GM12891 (cell line): ENCODE results near the gene SELENOV.
A peak's percentile ranks its signal among the peaks of the same experiment; 100 is the strongest.

ENCODE experiments used
- DNase-seq: peaks from one replicate; pipeline ENCODE4 v3.0.0; 2011; ENCODE audit warnings: low spot score; ENCODE audit not compliant: insufficient read length
- FAIRE-seq: peaks from 2 replicates; lab custom pipeline; 2011; peaks lifted over from hg19 to GRCh38; lab: Jason Lieb, UNC
- PAX5 ChIP-seq: IDR thresholded peaks from 2 replicates; pipeline ENCODE4 v1.6.1; 2011; ENCODE audit warnings: low read length, moderate library complexity, mild to moderate bottlenecking; ENCODE audit not compliant: insufficient read depth, severe bottlenecking
- POLR2A ChIP-seq: IDR thresholded peaks from 2 replicates; pipeline ENCODE4 v1.6.1; 2011; ENCODE audit warnings: low read depth, low read length, control low read depth
- POLR2AphosphoS5 ChIP-seq: IDR thresholded peaks from 2 replicates; pipeline ENCODE4 v1.6.1; 2011; ENCODE audit warnings: low read depth, low read length, control low read depth
- POU2F2 ChIP-seq: IDR thresholded peaks from 2 replicates; pipeline ENCODE4 v1.6.1; 2011; ENCODE audit warnings: low read depth, mild to moderate bottlenecking, control low read depth, low read length, moderate library complexity
- SPI1 ChIP-seq: IDR thresholded peaks from 2 replicates; pipeline ENCODE4 v1.6.1; 2011; ENCODE audit warnings: low read depth, low read length, control low read depth
- TAF1 ChIP-seq: IDR thresholded peaks from 2 replicates; pipeline ENCODE4 v1.6.1; 2011; ENCODE audit warnings: low read depth, low read length, control low read depth

SELENOV gene

DNA sequence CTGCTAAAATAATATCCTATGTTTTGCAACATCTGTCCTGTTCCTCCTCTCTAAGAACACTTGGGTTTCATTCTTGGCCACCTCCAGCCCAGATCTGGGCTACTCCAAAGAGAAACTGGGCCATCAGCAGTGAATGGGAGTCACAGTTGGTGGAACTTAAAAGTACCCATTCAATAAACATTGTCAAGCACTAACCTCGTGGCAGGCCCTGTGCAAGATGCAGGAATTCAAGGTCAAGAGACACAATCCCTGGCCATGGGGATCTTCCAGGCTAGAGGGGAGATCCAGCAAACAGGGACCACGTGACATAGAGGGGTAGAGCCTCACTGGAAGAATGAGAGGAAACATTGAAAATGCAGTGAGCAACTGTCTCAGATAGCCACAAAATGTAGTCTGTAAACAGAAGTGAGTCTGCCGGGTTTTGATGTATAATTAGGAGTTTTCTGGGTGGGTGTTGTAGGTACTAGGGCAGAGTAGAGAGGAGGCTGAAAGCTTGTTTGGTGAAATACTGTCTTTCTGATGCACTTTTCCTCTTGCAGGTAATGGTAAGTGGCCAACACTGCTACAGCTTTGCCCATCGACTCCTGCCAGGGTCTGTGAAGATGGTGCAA, 39.9 kb downstream of the SELENOV start:
- FAIRE-seq (no peak), DNase-seq (no peak)
- no peak for TF ChIP-seq PAX5
- TF ChIP-seq TAF1, result no peak
- TF ChIP-seq POLR2AphosphoS5, result no peak
- no peak for TF ChIP-seq SPI1
- TF ChIP-seq POLR2A, result no peak
- TF ChIP-seq POU2F2, result no peak

DNA sequence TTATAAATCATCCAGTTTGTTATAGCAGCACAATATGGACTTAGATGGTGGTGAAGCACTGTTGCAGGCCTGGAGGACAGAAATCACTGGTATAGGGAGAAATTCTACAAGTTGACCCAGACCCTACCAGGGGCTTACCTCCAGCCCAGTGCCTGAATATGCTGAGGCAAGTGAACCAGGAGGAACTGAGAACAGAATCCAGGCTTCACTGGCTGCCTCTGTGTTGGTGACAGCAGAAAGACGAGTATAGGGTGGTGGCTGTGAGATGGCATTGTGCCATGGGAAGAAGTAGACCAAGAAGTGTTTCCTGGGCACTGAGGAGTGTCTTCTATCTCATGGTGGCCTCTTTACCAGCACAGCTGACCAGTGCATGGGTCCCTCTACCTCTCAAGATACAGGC, 40.9 kb downstream of the SELENOV start:
- TF ChIP-seq PAX5 (no peak), SPI1 (peak; percentile 57; the same call in 1 of the 2 replicates)
- FAIRE-seq (no peak), DNase-seq (no peak)

DNA sequence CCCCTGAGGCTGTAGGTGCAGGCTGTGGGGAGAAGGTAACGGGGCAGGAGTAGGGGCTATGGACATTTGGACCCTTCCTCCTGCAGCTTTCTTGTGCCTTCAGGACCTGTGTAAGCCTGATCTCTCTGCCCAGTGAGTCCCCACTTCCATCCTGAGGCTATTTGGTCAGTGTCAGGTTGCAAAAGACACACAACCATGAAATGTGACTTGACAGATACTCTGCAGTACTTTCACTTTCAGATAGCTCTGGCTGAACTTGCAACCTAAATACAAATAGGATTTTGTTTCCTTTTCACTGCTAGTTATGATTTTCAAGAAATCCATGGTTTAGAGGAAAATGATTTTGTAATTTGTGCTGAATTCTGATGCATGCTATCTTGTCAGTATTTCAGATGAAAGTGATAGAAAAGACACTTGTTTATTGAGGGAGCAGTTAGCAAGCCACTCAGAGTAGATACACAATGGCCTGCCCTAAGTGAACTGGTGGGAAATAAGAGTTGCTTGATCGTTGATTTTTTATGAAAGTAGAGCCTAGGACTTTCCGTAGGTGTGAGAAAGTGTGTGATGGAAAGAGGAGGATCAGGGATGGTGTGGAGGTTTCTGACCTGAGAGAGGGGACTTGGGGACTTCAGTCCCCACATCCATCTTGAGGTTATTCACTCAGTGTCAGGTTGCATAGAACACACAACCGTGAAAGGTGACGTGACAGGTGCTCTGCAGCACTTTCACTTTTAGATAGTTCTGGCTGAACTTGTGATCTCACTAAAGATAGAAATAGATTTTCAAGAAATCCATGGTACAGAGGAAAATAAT, 43.1 kb downstream of the SELENOV start:
- DNase-seq (no peak), FAIRE-seq (peak; percentile 92)

DNA sequence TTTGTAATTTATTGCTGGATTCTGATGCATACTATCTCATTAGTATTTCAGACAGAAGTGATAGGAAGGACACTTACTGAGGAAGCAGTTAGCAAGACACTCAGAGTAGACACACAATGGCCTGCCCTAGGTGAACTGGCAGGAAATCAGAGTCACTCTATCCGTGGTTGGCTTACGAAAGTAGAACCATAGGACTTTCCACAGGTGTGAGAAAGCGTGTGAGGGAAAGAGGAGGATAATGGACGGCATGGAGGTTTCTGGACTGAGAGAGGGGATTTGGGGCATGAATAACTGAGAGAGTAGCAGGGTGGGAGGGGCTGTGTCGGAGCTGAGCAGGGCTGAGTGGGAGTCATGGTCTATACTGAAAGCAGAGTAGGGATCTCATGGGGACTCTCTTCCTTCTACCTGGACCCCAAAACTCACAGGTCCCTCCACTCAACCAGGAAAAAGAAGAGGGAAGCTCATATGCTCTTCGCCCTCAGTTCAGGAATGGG, 43.7 kb downstream of the SELENOV start:
- DNase-seq (no peak), FAIRE-seq (no peak)
- TF ChIP-seq TAF1 (no peak; the same call in 1 of the 2 replicates), PAX5 (no peak), SPI1 (no peak), POLR2AphosphoS5 (no peak), POU2F2 (no peak)

More for the DNA sequence above, 43.1 kb downstream of the SELENOV start:
- TF ChIP-seq POLR2AphosphoS5 (no peak), TAF1 (no peak), POU2F2 (no peak)

DNA sequence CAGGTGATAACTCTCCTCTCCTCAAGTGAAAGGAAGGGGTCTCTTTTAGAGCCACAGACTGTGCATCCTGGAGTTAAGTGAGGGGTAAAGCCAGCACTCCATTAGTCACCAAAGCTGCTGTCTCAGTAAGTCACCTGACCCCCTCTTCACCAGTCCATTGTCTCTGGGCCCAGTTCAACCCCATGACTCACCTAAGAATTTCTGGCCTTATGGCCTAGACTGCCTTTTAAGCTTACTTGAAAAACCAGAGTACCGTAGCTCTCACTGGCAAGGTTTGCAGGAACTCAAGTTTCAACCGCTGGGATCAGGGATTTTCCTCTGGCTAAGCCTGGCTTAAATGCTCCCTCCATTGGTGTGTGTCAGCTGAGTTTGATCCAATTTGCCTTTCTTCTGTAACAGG, 48.5 kb downstream of the SELENOV start:
- DNase-seq (no peak), FAIRE-seq (no peak)
- no peak for TF ChIP-seq PAX5
- no peak for TF ChIP-seq POLR2A

DNA sequence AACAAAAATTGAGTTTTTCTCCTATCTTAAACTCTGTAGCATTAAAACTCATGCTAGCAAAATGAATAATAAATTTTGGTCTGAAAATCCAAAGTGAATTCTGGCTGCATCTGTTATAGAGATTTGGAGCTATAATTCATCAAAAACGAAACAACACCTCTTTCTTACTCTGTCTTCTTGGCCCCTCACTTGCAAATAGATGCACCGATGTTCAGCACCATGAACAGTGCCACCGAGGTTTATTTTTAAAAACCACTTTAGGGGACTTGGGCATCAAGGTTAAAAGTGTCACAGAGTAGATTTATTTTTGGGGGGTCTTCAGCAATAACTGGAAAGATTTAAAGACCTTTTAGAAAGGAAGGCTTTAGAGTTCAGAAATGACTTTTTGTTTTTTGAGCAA, 51.1 kb downstream of the SELENOV start:
- TF ChIP-seq SPI1, result no peak
- no peak for TF ChIP-seq POLR2AphosphoS5
- TF ChIP-seq POU2F2, result no peak
- no peak for TF ChIP-seq PAX5
- TF ChIP-seq POLR2A, result no peak
- no peak for TF ChIP-seq TAF1
- FAIRE-seq, result no peak

DNA sequence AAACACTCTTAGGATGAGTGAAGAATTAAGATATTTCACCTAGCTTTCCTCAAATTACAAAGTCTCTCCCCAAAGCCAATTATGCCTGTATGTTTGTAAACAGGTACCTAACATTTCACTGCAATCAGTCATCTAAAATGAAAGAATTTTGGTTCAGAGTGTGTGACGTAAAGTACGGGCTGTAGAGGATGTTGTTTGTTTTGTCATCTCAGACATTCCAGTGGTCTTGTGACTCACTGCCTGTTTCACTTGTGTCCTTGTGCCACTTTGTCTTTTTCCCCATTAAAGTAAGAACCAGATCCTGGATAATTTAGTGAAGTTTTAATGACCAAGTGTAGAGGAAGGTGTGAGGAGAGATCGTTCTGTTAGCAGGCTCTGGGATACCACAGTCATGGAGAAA, 53.7 kb downstream of the SELENOV start:
- TF ChIP-seq PAX5, result no peak
- DNase-seq (no peak), FAIRE-seq (no peak)

More for the DNA sequence above, 51.1 kb downstream of the SELENOV start:
- no peak for DNase-seq
